Activated CD8-positive, alpha-beta memory T cell treated with anti-CD3 and anti-CD28 coated beads, Interleukin-2, amount 10 ng/mL, durations not matched to agents 7 days and 5 days (primary cell): Measurements from ENCODE around the gene SSTR5. TPM values are rescaled to one million over a fixed set of nuclear protein-coding genes. Genes with fewer than 3 reads are reported as not detected.
"Not testable (repeated sequence)": the region's sequence is repeated elsewhere in the genome, so short reads cannot be mapped to it uniquely, and the experiment has no call there.

ENCODE experiments used
- ATAC-seq: fragments of 150-1000 bp; cut with Tn5 transposase; one replicate; pipeline ENCODE4 v1.10.0; 2021; ENCODE audit warnings: moderate library complexity
- CTCF ChIA-PET: fragments of 350-600 bp; sonication (Branson Sonifier 250); formaldehyde crosslinking; loops from one replicate; lab custom pipeline; 2021; ENCODE audit warnings: antibody characterized with exemption; lab: Charles Lee
- DNase-seq: peaks from one replicate; pipeline ENCODE4 v3.0.0-alpha.2; 2020
- H3K27ac Mint-ChIP-seq: one replicate; pipeline ENCODE4 v1.8.0; 2021; ENCODE audit warnings: mild to moderate bottlenecking, mixed read lengths
- H3K27me3 Mint-ChIP-seq: one replicate; pipeline ENCODE4 v1.8.0; 2021; ENCODE audit warnings: mixed read lengths
- H3K36me3 Mint-ChIP-seq: one replicate; pipeline ENCODE4 v1.8.0; 2021; ENCODE audit warnings: mild to moderate bottlenecking, mixed read lengths
- H3K4me1 Mint-ChIP-seq: one replicate; pipeline ENCODE4 v1.8.0; 2021; ENCODE audit warnings: mixed read lengths
- H3K4me3 Mint-ChIP-seq: one replicate; pipeline ENCODE4 v1.8.0; 2021; ENCODE audit warnings: mild to moderate bottlenecking, moderate library complexity, mixed read lengths
- H3K9me3 Mint-ChIP-seq: one replicate; pipeline ENCODE4 v1.8.0; 2022; ENCODE audit warnings: low read depth, mixed read lengths
- total RNA-seq, 2 experiments: library from RNA; stranded (reverse); gene quantifications; one replicate each; pipeline ENCODE4 v1.2.3, GENCODE V29; 2021

Gene SSTR5
- total RNA-seq, 2 experiments from 2014 or later = not detected

- Mint-ChIP-seq H3K4me1 (no peaks in the 10 kb centered on the region), H3K27ac (no peak overlapping the region), H3K36me3 (no peaks in the 10 kb centered on the region), H3K27me3 (peaks cover 4% of the 10 kb centered on the region), H3K9me3 (no peaks in the 10 kb centered on the region), H3K4me3 (no peak overlapping the region)
- no peak for ATAC-seq
- DNase-seq = no peak
- CTCF ChIA-PET = no interaction called here
These were observed 4.4 kb downstream of the SSTR5 start for GRCh38 chr16:1076801-1077576.

GRCh38 chr16:1077877-1078578 is 5.5 kb downstream of the SSTR5 start:
- Mint-ChIP-seq H3K9me3 (no peaks in the 10 kb centered on the region), H3K4me1 (no peaks in the 10 kb centered on the region), H3K4me3 (no peak overlapping the region), H3K27me3 (no peaks in the 10 kb centered on the region), H3K27ac (no peak overlapping the region), H3K36me3 (no peaks in the 10 kb centered on the region)
- ATAC-seq (no peak), DNase-seq (no peak)
- CTCF ChIA-PET = no interaction called here

DNA sequence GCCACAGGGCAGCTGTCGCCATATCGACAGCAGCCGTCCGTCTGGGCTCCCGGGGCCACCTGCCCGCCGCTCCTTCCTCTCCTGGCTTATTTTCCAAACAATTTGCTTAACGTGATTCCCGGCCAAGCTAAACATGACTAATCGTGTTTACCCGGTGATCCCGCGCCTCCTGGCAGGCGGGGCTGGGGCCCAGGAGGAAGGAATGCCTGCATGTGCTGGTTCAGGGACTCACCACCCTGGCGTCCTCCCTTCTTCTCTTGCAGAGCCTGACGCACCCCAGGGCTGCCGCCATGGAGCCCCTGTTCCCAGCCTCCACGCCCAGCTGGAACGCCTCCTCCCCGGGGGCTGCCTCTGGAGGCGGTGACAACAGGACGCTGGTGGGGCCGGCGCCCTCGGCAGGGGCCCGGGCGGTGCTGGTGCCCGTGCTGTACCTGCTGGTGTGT is 6.1 kb downstream of the SSTR5 start:
- H3K27me3 Mint-ChIP-seq = no peaks in the 10 kb centered on the region
- CTCF ChIA-PET = no interaction called here

GRCh38 chr16:1079341-1079740 is 6.8 kb downstream of the SSTR5 start:
- Mint-ChIP-seq H3K36me3 (no peaks in the 10 kb centered on the region), H3K27me3 (no peaks in the 10 kb centered on the region), H3K9me3 (no peaks in the 10 kb centered on the region), H3K4me1 (no peaks in the 10 kb centered on the region), H3K4me3 (no peak overlapping the region), H3K27ac (no peak overlapping the region)
- ATAC-seq = no peak
- CTCF ChIA-PET = no interaction called here
- no peak for DNase-seq

More for the DNA sequence above, 6.1 kb downstream of the SSTR5 start:
- DNase-seq (no peak), ATAC-seq (no peak)
- Mint-ChIP-seq H3K4me1 (no peaks in the 10 kb centered on the region), H3K9me3 (no peaks in the 10 kb centered on the region), H3K36me3 (no peaks in the 10 kb centered on the region), H3K27ac (no peak overlapping the region), H3K4me3 (no peak overlapping the region)

DNA sequence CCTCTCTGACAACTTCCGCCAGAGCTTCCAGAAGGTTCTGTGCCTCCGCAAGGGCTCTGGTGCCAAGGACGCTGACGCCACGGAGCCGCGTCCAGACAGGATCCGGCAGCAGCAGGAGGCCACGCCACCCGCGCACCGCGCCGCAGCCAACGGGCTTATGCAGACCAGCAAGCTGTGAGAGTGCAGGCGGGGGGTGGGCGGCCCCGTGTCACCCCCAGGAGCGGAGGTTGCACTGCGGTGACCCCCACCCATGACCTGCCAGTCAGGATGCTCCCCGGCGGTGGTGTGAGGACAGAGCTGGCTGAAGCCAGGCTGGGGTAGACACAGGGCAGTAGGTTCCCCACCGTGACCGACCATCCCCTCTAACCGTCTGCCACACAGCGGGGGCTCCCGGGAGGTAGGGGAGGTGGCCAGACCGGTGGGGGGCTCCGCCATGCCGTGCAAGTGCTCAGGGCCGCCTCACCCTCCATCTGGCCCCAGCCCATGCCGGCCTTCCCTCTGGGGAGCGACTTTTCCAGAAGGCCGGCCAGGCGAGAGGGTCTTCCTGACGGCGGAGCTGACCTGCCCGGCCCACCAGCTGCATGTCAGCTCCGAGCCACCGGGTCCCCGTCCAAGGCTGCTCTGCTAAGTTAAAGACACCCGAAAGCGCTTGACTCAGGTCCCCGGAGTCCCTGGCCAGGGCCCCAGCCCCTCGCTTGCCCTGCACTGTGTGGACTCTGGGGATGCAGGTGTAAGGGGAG is 7.4 kb downstream of the SSTR5 start:
- CTCF ChIA-PET = no interaction called here
- ATAC-seq = no peak
- no peak overlapping the region for H3K27ac Mint-ChIP-seq

DNA sequence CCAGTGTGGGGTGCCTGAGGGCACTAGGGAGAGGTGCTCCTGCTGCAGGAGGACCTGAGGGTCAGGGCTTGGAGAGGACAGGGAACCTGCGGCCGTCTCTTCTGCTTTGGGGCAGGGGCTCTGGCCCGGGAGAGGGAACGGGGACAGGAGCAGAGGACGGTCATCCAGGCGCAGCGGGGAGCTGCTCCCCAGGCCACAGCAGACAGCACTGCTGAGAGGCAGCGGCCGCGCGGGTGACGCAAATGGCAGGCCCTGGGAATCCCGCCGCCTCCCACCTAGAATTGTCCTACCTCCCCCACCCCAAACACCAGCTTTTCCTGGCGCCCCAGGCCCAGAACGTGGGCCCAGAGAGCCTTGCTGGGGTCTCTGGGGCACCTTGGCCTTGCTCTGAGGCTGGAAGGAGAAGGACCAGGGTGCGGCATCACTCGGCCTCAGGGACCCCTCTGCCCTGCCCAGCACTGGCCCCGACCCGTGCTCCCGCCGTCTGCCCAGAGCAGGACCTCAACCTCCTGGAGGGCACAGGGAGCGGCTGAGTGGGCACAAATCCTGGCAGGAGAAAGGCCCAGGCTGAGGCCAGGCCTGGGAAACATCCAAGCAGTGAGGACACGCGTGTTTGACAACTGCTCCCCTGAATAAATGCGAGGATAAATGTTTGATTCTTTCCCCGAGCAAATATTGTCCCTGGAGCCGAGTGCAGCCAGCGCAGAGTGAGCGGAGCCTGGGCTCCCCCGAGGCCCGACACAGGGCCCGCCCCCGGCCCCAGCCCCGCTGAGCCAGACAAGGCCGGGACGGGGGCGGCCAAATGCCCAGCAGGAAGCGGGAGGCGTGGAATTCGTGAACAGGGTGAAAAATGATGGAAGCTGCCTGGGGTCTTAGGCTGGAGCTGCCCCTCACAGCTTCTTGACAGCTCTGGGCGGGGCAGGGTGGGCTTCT is 8.5 kb downstream of the SSTR5 start:
- H3K4me1 Mint-ChIP-seq = no peaks in the 10 kb centered on the region
- no peaks in the 10 kb centered on the region for H3K27me3 Mint-ChIP-seq
- no peak for ATAC-seq
- peaks cover 6% of the 10 kb centered on the region for H3K9me3 Mint-ChIP-seq
- no peak for DNase-seq
- no peak overlapping the region for H3K27ac Mint-ChIP-seq
- H3K36me3 Mint-ChIP-seq = no peaks in the 10 kb centered on the region
- H3K4me3 Mint-ChIP-seq = no peak overlapping the region
- CTCF ChIA-PET = no interaction called here

More for the DNA sequence above, 7.4 kb downstream of the SSTR5 start:
- Mint-ChIP-seq H3K27me3 (no peaks in the 10 kb centered on the region), H3K4me3 (no peak overlapping the region), H3K4me1 (no peaks in the 10 kb centered on the region), H3K9me3 (peaks cover under 1% of the 10 kb centered on the region), H3K36me3 (no peaks in the 10 kb centered on the region)
- DNase-seq = no peak

- Mint-ChIP-seq H3K27me3 (no peaks in the 10 kb centered on the region), H3K27ac (no peak overlapping the region), H3K4me3 (no peak overlapping the region), H3K4me1 (no peaks in the 10 kb centered on the region), H3K36me3 (no peaks in the 10 kb centered on the region), H3K9me3 (peaks cover 6% of the 10 kb centered on the region)
- CTCF ChIA-PET = no interaction called here
- ATAC-seq (no peak), DNase-seq (no peak)
These were observed 9.3 kb downstream of the SSTR5 start for GRCh38 chr16:1081734-1082265.

GRCh38 chr16:1082266-1082951 is 9.9 kb downstream of the SSTR5 start:
- ATAC-seq (no peak), DNase-seq (no peak)
- Mint-ChIP-seq H3K4me1 (no peaks in the 10 kb centered on the region), H3K27me3 (no peaks in the 10 kb centered on the region), H3K9me3 (peaks cover 6% of the 10 kb centered on the region), H3K27ac (no peak overlapping the region), H3K4me3 (no peak overlapping the region), H3K36me3 (no peaks in the 10 kb centered on the region)
- CTCF ChIA-PET = no interaction called here

GRCh38 chr16:1082952-1083675 is 10.6 kb downstream of the SSTR5 start:
- no peaks in the 10 kb centered on the region for H3K4me1 Mint-ChIP-seq
- no peak for ATAC-seq

GRCh38 chr16:1084971-1085370 is 12.4 kb downstream of the SSTR5 start:
- peaks cover 6% of the 10 kb centered on the region for H3K9me3 Mint-ChIP-seq
- no peaks in the 10 kb centered on the region for H3K4me1 Mint-ChIP-seq
- CTCF ChIA-PET = no interaction called here
- H3K36me3 Mint-ChIP-seq = no peaks in the 10 kb centered on the region
- H3K27ac Mint-ChIP-seq = no peak overlapping the region
- DNase-seq (no peak), ATAC-seq (no peak)
- H3K4me3 Mint-ChIP-seq = no peak overlapping the region
- H3K27me3 Mint-ChIP-seq = no peaks in the 10 kb centered on the region

More at GRCh38 chr16:1082952-1083675, 10.6 kb downstream of the SSTR5 start:
- Mint-ChIP-seq H3K27ac (no peak overlapping the region), H3K4me3 (no peak overlapping the region), H3K27me3 (no peaks in the 10 kb centered on the region), H3K9me3 (peaks cover 6% of the 10 kb centered on the region), H3K36me3 (no peaks in the 10 kb centered on the region)
- CTCF ChIA-PET = no interaction called here
- DNase-seq = no peak

DNA sequence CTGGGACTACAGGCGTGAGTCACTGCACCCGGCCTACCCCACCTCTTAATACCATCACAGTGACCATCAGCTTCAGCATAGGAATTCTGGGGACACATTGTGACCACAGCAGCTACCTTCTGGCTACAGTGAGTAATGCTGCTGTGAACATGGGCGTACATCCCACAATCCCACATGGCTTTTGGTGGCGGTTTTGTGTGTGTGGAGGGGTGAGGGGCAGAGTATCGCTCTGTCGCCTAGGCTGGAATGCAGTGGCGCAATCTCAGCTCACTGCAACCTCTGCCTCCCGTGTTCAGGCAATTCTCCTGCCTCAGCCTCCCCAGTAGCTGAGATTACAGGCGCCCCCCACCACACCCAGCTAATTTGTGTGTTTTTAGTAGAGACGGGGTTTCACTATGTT is 13.9 kb downstream of the SSTR5 start:
- CTCF ChIA-PET, H3K4me3 Mint-ChIP-seq, H3K36me3 Mint-ChIP-seq, H3K27ac Mint-ChIP-seq, H3K4me1 Mint-ChIP-seq, H3K9me3 Mint-ChIP-seq, ATAC-seq, DNase-seq, H3K27me3 Mint-ChIP-seq: not testable (repeated sequence)
